ENCODE measurements around the gene GJD3.
"Not testable (repeated sequence)": the region's sequence is repeated elsewhere in the genome, so short reads cannot be mapped to it uniquely, and the experiment has no call there.

The GJD3 gene

DNA sequence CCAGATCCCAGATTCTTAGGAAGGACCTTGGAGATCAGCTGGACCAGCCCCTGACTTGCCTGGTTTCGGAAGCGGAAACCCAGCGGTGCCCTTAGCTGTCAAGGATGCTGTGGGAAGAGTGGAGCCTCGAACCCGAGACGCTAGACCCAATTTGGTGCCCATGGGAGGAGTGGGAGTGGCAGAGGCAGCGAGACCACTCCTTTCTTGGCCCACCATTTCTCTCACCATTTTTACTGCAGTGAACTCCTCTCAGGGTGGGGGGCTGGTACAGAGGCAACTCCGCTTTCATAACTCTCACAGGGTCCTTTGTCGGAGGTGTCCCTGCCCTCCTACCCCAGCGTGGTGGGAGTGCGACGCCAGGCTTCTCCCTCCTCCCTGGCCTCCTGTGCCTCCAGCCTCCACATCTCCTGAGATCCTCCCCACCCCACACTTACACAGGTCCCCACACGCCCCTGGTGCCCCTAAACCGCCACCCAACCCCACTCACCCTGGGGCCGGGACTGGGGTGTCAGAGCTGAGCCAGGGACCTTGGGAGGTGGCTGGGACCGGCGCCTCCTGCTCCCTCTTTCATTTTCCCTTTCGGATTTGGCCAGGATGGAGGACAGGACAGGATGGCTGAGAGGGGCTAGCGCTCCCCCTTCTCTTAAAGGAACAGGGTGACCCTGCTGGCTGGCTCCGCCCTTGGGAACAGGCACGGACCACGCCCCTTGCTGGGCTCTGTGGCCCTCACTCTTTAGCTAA lies at the start of gene GJD3:
GJD3 (minus strand) TSS at position 617 of the 741 bp plus-strand sequence. CDS start 922 bp downstream, outside the sequence.
- DNase-seq = peak; percentile 37

- DNase-seq = not testable (repeated sequence)
Measured at GRCh38 chr17:40414312-40414711, 49.8 kb upstream of the GJD3 start.

GRCh38 chr17:40412880-40413279 lies 48.3 kb upstream of the GJD3 start:
- no peak for DNase-seq

DNA sequence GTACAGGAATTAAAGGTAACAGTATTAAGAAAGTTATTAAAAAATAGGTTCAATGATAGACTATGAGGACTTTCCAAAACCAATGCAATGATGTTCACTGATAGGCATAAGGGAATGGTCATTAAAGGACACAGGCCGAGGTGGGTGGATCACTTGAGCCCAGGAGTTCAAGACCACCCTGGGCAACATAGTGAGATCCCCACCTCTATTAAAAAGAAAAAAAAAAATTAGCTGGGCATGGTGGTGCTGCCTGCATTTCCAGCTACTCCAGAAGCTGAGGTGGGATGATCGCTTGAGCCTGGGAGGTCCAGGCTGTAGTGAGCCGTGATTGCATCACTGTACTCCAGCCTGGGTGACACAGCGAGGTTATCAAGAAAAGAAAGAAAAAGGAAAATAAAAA lies 47.3 kb upstream of the GJD3 start:
- no peak for DNase-seq

- DNase-seq = no peak
Measured at GRCh38 chr17:40410082-40410481, 45.5 kb upstream of the GJD3 start.

- not testable (repeated sequence) for DNase-seq
Measured at GRCh38 chr17:40409540-40409939, 45.0 kb upstream of the GJD3 start.

GRCh38 chr17:40407460-40407859 lies 42.9 kb upstream of the GJD3 start:
- no peak for DNase-seq

DNA sequence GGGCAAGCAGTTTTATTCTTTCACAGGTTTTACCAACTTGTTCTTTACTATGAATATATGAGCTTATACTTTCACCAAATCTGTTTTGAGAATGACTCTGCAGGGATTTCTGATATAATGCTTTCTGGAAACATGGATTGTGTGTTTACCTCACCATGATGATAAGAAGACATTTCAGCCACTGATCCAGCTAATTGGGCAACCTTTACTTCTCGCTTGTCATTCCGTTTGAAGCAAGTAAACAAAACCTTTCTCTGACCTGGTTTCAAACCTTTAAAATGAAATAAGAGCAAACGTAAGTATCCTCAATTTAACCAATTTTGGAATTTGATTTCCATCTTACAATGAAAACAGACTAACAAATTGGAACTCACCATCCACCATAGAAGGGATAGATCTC lies 39.5 kb upstream of the GJD3 start:
- no peak for DNase-seq

DNA sequence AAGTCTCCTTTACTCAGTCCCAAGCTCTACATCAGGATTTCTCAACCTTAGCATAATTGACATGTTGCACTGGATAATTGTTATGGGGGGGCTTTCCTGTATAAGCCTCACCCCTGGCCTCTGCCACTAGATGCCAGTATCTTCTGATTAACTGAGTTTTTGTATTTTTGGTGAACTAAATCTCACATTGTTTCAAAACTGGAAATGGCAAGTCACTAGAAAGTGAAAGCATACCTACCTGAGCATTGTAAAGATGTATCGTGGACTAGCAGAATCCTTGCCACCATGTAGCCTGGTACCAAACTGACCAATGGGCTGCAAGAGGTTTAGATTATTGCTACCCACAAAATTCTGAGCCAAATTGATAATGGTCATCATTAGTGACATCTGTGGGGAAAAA lies 38.1 kb upstream of the GJD3 start:
- DNase-seq = no peak

GRCh38 chr17:40399185-40399584 lies 34.6 kb upstream of the GJD3 start:
- DNase-seq = no peak

DNA sequence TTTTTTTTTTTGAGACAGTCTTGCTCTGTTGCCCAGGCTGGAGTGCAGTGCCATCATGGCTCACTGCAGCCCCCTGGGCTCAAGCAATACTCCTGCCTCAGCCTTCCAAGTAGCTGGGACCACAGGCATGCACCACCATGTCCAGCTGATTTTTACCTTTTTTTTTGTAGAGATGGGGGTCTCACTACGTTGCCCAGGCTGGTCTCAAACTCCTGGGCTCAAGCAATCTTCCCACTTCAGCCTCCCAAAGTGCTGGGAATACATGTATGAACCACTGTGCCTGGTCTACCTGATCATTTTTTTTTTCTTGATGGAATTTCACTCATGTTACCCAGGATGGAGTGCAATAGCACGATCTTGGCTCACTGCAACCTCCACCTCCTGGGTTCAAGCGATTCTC lies 22.0 kb upstream of the GJD3 start:
- DNase-seq = not testable (repeated sequence)

DNA sequence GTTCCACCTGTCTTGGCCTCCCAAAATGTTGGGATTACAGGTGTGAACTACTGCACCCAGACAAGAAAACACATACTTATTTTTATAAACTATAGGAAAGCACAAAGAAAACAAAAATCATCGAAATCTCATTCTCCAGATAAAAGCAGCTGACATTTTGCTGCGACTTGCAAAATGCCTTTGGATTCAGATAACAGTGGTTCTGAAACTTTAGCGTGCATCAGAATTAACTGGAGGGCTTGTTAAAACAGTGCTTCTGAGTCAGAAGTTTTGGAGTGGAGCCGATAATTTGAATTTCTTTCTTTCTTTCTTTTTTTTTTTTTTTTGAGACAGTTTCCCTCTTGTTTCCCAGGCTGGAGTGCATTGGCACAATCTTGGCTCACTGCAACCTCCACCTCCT lies 17.7 kb upstream of the GJD3 start:
- DNase-seq = no peak

DNA sequence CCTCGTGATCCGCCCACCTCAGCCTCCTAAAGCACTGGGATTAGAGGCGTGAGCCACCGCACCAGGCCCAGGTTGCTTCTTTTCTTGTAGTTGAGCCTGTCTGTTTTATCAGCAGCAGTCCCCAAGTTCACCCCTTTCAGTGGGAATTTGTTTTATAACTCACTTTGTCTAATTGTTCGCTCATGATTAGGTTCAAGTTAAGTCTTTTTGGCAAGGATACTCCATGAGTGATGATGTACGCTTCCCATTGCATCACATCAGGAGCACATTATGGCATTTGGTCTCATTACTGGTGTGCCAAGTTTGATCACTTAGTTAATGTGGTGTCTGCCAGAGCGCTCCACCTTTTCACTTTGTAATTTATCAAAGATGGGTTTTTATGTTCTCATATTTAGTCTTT lies 14.4 kb upstream of the GJD3 start:
- no peak for DNase-seq

GRCh38 chr17:40377832-40378231 lies 13.3 kb upstream of the GJD3 start:
- DNase-seq = no peak

GRCh38 chr17:40376541-40376940 lies 12.0 kb upstream of the GJD3 start:
- not testable (repeated sequence) for DNase-seq

- DNase-seq = not testable (repeated sequence)
Measured at GRCh38 chr17:40375786-40376185, 11.2 kb upstream of the GJD3 start.

DNA sequence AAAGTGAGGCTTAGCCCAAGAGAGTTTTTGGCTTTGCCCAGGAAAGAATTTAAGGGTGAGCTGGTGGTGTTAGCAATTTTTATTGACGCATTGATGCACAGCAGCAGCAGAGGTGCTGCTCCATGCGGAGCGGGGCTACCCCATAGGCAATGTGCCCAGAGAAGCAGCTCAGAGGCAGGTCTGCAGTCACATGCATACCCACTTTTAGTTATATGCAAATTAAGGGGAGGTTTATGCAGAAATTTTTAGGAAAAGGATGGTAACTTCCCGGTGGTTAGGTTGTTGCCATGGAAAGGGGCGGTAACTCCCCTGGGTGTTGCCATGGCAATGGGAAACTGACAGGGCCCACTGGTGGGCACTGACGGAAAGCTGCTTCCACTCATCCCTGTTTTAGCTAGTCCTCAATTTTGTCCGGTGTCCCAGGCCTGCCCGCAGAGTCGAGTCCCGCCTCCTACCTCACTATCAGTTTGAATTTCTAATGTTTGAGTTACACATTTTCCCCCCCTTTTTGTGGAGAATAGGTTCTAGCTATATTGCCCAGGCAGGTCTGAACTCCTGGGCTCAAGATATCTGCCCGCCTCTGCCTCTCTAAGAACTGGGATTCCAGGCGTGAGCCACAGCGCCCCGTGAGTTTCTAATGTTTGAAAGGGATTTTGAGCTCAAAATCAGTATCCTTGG lies 10.4 kb upstream of the GJD3 start:
- no peak for DNase-seq

DNA sequence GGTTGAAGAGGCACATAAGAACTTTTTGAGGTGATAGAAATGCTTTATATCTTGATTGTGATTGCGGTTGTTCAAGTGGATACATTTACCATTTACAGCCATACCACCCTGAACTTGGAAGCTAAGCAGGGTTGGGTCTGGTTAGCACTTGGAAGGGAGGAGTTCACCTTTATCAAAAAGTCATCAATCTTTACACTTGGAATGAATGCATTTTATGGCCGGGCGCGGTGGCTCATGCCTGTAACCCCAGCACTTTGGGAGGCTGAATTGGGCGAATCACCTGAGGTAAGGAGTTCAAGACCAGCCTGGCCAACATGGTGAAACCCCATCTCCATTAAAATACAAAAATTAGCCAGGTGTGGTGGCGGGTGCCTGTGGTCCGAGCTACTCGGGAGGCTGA lies 9.5 kb upstream of the GJD3 start:
- no peak for DNase-seq

DNA sequence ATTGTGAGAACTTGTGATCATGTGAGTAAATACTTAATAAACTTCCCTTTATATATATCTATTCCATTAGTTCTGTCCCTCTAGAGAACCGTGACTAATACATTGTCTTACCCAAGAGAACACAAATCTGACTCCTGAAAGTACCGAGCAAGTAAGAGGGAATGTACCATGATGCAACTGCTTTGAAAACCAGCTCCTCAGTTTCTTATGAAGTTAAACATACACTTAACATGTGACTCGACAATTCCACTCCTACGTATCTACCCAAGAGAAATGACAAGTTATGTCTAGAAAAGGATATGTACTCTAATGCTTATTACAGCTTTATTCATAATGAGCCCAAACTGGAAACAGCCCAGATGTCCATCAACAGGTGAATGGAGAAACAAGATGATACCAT lies 8.8 kb upstream of the GJD3 start:
- no peak for DNase-seq

DNA sequence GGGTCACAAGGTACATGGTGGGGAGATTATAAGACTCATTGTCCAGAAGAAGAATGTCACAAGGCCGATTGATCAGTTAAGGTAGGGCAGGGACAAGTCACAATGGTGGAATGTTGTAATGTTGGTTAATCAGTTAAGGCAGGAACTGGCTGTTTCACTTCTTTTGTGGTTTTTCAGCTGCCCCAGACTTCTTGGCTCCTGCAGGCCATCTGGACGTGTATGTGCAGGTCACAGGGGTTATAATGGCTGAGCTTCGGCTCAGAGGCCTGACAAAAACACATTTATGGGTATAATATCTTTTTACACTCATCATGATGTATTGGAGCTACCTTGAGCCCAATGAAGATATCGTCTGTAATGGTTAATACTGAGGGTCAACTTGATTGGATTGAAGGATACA lies 8.1 kb upstream of the GJD3 start:
- not testable (repeated sequence) for DNase-seq

DNA sequence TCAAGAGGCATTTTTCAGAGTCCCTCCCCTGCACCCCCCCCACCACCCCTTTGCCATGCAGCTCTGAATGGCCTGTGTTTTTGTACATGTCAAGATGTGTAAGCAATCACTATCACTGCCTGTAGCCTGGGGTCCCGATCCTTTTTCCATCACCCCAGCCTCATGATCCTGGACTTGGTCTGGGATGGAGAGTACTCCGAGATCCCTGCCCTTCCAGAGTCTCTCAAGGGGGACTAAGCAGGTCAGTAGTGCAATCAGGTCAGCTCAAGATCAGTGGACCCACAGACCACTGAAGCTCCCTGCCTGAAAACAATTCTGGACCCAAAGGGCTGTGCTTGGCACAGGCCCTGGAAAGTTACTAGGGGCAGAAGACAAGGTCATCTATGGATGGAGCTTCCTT lies 7.5 kb upstream of the GJD3 start:
- no peak for DNase-seq

- DNase-seq = no peak
Measured at GRCh38 chr17:40371261-40371929, 6.9 kb upstream of the GJD3 start.

DNA sequence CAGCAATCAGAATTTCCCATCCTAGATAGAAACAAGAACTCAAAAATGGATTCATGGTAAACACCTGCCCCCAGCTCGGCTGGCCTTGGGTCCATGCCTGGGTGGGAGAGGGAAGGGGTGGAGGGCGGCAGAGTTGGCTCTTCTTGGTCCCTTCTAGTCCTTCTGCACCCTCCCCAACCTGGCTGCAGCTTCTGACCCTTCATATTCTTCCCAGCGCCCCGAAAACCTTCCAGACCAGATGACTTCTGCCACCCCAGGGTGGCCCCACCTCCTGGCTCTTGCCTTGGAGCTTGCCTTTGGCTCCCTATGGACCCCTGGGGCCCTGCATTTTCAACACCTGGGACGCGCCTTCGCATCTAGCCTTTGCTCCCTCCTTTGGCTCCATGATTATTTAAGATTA lies 5.4 kb upstream of the GJD3 start:
- DNase-seq = no peak

GRCh38 chr17:40367728-40368127 lies 3.2 kb upstream of the GJD3 start:
- DNase-seq = not testable (repeated sequence)

Data from 8988T (cell line).